UCSD-AML1 (cell line): ENCODE measurements around the gene DPP4.
"Not testable (repeated sequence)": the region's sequence is repeated elsewhere in the genome, so short reads cannot be mapped to it uniquely, and the experiment has no call there.

Source experiments
- DNase-seq: peaks from one replicate; lab custom pipeline; 2025; ENCODE audit not compliant: unreplicated experiment; lab: John Stamatoyannopoulos, UW

Gene DPP4

DNA sequence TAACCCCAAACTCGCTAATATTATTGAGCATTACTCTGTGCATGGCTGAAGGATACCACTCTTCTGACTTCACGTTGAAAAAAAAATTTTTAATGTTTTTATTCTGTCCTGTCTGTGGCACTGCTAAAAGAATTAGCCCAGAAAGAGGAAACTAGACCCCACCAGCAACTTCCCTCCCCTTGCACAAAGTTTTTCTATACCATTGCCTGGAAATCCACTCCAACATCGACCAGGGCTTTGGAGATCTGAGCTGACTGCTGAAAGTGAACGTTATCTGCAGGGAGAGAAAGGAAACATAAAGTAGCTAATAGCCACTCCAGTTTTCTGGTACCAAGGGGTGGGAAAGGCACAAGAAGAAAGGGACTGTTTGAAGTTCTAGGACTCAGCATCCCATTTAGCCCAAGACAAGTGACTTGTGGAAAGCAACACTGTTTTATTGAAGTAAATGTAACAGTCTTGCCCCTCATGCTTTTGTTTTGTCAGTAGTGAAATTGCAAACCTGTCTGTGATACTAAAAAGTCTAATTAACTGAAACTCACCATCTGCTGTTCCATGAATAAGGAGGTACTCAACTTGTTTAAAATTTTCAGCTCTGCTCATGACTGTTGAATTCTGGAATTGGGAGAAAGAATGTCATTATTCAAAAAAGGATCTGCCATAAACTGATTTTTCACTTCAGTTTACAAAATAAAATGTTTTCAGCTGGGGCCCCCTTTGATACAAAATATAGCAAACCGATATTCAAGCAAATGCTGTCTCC lies 79.1 kb downstream of the DPP4 start:
- no peak for DNase-seq

DNA sequence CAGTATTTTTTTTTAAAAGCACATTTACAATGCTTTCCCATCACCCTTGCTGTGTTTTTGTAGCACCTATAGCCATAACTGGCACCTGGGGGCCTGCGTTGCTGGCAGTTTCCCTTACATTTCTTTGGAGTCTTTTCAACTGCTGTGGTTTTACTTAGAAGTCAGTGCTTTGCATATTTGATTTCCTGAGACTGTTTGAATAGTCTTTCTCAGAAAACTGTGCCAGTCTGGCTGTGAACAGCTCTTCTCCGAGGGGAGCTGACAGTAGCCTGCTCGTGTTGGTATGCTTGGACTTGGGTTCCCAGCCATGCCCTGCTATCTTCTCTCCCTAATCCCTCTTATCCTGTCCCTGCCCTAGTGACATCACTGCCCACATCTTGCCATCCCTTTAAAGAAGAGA lies 81.5 kb downstream of the DPP4 start:
- peak; percentile 10 for DNase-seq

DNA sequence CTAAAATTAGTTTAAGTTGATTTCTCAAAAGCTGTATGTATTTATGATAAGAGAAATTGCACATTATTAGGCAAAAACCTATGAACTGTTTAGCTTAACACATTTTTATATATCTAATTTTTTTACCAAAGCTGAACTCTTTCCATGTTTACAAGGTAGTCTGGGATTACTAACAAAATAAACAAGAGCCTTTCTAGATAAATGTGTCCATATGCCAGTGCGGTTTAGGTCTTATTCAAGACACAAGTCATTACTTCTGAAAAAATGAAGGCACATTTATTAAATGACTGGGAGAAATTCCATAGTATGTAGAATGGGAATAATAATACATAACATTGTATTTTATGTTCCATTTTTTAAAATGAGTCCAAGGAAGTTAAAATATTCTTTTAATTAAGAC lies 82.0 kb downstream of the DPP4 start:
- DNase-seq, result no peak

DNA sequence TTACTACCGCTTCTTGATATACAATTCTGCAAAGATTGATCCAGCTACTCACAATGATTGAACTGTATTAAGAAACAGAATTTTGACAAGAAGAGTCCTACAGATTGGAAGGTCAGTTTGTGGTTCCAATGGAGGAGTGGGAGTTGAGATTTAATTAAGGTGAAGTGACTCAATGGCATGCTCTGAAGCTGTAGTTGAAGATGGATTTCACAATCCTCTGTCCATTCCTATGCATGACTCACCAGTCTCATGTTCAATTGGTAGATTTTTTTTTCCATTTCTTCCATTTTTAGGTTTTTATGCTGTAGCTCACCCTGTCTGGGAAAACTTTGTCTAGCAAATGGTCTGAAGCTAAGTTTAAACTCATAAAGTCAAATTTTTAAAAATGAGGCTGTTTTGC lies 83.3 kb downstream of the DPP4 start:
- DNase-seq, result no peak

DNA sequence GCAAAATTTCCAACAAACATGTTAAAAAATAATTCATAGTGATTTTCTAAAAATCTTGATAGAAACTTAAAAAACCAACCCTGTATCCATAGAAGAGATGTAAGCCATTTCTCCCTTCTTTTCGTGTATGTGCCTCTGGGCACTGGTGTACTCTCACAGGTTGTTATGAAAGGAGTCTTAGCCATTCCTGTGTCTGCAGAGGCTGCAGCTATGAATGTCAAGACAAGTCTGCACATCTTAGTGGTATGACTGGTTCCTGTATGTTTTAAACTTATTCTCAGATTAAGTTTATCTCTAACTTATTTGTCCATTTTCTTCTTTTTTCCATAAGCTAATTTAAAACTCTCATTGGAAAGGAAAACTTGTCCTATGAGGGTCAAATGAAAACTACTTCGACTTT lies 84.0 kb downstream of the DPP4 start:
- DNase-seq, result no peak

DNA sequence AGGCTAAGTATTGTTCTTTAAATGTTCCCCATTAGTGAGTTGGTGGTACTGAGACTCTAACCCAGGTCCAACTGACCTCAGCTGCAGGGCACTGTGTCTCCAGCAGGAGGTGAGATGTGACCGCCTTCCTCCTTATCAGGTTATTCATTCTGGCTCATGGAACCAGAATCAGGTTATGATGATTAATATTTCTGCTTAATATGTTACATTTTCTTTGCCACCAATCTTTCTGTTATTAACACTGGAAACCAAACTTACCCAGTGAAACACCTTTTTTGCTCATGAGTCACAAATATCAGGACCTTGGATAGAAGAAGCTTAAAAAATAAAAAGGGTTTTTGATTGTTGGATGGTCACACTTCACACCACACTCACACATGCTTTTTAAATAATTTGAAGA lies 85.4 kb downstream of the DPP4 start:
- no peak for DNase-seq

DNA sequence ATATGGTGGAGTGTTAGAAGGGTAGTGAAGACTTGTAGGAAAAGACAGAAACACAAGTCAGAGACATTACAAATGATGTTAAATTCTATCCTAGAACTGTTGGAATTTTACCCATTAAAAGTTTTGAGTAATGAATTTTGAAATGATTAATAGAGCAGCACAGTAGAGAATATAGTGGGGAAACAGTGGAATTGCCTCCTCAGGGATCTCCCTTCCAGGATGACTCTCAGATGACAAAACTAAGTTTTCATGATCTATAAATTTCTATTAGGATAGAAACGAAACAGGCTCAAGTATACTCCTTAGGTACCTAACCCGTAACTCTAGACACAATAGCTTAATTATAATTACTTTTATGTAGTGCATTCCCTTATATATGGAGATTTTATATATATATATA lies 86.7 kb downstream of the DPP4 start:
- no peak for DNase-seq

DNA sequence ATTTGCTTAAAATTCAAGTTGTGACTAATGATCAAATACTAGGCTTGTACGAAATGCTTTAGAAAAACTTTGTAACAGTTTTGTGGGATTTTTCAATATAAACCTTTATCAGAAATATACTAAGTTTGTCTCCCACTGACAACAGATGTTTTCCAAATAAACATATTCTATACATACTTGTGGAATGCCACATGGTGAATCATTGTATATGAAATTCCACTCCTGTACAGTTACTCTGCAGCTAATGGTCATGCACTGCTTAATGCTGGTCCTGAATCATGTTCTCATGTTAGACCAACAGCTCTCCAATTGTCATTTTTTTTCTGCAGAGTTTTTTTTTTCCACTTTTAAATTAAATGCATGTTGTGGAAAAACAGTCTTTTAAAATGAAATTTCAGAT lies 90.1 kb downstream of the DPP4 start:
- DNase-seq, result no peak

DNA sequence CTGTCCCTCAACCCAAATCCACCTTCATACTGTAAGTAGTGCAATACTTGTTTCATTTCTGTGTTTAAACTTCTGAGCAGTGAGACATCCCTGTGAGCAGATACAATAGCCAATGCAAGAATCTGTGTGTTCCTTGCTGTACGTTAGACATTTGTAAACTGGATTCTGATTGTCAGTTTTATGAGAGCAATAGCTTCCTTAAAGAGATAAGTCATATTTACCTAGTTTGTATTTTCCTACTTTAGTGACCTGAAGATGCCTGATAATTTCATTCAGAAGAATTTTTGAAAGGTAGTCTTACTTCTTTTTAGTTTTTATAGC lies 90.7 kb downstream of the DPP4 start:
- no peak for DNase-seq

DNA sequence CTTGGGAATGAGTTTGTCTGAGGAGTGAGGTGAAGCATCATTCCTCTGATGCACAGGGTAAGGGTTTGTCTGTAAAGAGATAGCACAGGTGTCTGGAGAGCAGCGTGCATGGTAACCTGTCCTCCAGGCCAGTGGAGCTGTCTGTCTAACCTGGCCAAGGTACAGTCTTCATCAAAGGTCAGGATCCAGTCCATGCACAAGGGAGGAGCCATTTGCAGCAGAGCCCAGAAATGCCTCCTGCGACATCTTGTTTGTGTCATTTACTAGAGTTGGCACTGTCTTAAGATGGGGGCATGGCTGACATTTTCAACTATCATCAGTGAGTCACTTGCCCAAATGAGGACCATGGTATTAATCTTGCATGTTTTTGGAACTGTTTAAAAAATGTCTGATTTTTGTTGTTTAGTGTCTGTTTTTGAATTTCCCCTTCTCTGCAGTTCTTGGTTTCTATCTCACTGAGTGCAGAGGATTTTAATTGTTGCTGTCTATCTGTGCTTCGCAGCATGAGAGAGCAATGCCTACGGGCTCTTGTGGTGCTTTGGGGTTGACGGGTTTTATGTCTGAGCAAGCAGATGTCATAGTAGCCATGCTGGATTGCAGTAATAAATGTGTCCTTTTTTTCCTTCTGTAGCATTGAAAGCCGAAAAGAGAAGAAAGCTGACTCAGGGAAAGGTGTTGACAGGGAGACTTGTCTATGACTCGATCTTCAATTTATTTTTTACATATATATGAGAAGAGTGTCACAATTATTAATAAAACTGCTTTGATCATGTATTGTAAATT lies 91.3 kb downstream of the DPP4 start:
- no peak for DNase-seq

DNA sequence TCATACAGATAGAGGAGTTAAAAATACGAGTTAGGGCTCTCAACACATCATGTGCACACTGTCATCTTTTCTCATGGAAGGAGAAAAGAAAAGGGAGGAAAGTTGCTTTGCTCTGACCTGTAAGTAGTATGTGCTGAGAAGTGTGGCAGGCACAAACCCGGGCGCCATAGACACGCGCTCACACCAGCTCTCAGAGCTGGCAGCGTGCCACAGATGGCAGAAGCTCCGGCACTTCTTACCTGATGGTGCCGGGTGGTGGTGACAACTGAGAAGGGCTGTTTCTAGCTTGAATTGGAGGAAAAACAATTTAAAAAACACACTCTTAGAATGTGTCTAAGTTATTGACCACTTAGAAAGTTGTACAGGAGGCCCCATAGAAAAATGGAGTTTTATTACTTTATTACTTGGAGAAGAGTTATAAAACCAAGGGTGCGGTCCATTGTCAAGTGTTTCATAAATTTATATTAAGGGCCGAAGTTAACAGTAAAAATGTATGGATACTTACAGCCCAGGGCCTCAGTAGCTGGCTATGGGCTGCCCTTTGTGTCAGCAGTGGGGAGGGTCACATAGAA lies 92.2 kb downstream of the DPP4 start:
- DNase-seq, result no peak

DNA sequence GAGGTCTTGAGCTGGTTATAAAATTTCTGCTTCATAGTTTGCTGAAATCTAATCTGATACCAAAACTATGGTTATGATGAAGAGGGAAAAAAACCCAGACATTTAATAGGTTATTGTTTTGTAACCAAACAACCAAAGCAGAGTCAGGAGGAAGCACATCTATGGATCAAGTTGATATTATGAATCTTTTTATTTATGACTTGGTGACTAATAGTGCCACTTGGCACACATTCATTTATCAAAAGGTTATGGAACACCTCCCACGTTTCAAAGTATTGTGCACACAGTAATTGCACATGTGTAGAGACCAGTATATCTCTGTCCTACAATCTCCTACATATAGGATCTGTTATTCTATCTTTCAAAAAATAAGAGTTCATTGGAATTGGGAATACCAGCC lies 93.0 kb downstream of the DPP4 start:
- DNase-seq, result no peak

DNA sequence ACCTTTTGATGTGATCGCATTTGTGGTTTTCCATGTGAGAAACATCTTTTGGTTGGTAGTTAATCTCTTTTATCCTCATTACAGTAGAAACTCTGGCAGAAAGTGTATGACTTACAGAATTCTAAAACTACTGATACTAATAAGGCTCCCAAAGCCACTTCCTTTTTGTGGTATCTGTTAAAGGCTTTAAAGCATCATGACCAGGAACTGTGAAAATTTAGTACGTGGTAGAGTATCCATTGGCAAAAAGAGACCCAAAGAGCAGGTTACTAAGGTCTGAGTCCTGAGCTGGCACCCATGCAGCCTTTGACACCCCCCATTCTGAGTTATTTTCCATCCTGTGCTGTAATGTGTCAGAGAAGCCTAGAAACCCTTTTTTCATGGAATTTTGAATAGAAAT lies 94.5 kb downstream of the DPP4 start:
- no peak for DNase-seq

DNA sequence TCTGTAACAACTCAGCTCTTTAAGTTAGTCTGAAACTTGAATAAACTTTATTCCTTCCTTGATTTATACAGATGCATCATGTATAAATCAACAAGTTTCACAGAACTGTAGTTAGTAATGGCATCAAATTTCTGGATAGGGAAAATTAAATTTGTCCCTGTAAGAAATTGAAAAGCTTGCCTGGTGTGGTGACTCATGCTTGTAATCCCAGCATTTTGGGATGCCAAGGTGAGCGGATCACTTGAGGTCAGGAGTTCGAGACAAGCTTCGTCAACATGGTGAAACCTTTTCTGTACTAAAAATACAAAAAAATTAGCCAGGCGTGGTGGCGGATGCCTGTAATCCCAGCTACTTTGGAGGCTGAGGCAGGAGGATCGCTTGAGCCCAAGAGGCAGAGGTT lies 96.1 kb downstream of the DPP4 start:
- DNase-seq, result not testable (repeated sequence)

DNA sequence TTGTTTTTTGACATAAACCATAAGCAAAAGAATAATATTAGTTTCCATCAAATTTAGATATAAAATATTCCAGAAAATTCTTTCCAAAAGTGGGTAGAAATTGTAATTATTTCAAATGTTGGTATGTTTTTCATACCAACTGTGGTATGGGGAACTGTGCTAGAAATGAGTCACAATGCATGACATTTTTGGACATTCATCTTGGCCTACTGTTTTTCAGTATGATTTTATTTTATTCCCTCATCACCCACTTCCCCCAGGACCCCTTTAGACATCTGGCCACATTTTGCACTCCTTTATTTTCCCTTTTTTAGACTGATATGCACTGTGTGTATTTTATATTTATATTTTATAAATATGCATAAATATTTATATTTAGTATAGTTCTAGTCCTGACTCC lies 97.1 kb downstream of the DPP4 start:
- no peak for DNase-seq

DNA sequence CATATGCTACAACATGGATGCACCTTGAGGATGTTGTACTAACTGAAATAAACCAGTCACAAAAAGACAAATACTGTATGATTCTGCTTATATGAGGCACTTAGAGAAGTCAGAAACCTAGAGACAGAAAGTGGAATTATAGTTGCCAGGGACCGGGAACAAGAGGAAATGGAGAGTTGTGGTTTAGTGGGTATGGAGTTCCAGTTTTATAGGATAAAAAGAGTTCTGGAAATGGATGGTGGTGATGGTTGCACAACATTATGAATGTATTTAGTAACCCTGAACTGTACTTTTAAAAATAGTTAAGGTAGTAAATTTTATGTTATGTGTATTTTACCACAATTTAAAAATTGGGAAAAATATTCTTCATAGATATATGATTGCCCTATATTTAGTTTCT lies 97.7 kb downstream of the DPP4 start:
- no peak for DNase-seq

DNA sequence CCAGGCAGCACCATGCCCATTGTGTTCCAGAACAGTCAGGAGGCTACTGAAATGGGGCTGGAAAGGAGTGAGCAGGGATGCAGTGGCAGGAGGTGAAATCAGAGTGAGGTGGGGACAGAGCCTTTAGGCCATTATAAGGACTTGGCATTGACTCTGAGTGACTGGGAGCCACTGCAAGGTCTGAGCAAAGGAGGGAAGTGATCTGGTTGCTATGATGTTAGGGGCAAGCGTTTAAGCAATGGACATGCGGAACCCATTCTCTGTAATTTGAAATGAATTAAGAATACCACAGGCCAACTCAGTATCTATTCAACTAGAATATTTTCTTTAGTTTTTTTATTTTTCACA lies 98.2 kb downstream of the DPP4 start:
- no peak for DNase-seq

DNA sequence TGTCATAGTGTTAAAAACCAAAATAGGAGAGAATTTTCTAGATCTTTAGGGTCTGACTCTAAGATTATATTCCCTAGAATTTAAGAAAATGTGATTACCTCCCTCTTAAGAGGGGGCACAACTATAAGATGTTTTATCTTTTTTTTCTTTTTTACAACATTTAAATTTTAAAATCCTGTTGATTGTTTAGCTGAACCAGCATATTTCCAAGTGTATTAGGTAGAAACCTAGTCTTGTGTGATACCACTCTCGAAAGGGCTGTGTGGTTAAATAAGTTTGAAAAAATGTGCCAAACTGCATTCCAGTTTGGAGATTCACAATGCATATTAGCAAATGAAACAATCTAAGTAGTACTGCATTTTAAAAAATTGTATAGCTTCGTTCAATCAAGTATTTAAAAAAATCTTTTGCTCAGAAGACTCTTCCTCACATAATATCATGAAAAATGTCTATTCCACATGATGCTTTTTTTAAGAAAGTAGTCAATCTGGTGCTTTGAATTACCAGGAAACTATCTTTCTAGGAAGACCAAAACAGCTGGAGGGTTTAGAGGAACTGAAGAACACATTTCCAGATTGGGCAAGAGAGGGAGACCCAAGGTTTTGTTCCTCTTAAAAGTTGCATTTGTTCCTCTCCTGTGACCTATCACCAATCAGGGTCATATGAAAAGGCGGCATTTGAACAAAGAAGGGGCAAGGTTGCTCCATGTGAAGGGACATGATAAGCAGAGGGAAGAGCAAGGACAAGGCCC lies 98.8 kb downstream of the DPP4 start:
- DNase-seq, result no peak

DNA sequence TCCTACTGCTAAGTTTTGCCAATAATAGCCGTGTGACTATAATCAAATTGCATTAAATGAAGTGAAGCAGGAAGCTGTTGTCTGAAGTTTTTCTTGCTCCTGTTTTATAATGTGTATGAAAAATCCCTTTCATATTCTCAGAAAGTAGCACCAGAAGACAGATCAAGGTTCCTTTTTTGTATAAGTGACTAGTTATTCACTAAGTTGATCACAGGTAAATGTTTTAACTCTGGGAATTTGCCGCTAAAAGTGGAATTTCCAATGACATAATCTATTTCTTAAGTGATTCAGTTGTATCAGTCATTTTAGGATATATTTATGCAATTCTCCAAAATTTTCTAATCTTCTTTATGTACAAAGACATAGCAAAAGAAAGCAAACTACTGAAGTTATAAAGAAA lies 99.6 kb downstream of the DPP4 start:
- DNase-seq, result no peak

DNA sequence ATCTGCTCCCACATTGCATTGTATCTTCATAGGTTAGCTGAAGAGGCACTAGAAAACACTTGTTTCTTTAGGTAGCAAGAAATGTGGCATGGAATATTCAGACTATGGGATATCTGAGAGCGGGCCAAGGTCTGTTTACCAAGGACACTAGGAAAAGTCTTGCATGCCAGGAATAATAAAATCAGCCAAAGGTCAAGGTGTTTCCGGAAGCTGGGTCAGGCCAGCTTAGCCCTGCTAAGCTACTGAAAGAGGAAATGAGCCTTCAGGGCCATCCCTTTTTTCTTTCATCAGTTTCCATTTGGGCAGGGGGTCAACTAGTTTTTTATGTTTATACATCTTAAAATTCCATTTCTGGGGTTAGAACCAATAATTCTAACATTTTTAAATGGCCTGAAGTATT lies 101.1 kb downstream of the DPP4 start:
- no peak for DNase-seq

DNA sequence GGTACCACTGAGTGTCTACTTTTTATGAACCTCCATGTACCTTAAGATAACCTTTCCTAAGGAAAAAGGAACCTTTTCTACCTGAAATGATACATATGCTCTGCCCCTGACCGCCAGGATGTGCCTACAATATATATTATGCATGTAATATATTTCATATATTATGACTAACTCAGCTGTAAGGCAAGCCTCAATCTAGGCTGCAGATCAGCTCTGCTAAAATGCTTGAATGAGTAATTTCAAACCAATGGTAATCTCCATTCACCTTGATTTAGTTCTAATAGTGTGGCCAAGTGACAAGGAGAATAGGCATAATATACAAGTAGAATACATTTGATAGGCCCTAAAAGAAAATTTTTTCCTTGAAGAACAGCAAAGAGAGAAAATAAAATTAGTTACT lies 101.8 kb downstream of the DPP4 start:
- no peak for DNase-seq

DNA sequence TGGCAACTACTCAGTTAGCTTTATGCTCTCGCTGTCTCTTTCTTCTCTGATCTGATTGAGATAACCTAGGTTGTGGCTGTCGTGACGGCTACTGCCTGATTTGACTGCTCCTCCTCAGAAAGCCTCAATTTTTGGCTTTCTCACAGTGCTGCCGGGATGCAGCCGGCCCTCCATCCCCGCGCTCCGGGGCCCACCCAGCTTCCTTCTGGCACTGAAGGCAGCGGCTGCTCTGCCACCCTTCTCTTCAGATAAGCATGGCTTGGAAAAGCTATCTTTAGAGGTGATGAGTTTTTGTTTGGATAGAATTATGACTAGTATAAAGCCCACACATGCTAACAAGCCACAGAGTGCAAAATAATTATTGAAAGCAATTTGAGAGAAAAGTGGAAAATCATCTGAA lies 102.5 kb downstream of the DPP4 start:
- no peak for DNase-seq
